K562 (cell line): Measurements from ENCODE around the gene ZNF135. TPM values are rescaled to one million over a fixed set of nuclear protein-coding genes. Genes with fewer than 3 reads are reported as not detected.
A peak's percentile ranks its signal among the peaks of the same experiment; 100 is the strongest.

Source experiments
- ARNT ChIP-seq, 2 experiments: fragments of 450-650 bp; IDR thresholded peaks; 2 replicates each; pipeline ENCODE4 v1.6.1; 2016; ENCODE audit warnings: mild to moderate bottlenecking in 1 of 2
- CREB5 ChIP-seq: fragments of 250-450 bp; sonication (Bioruptor Pico); IDR thresholded peaks from 2 replicates; pipeline ENCODE4 v1.5.0; 2020; ENCODE audit warnings: mild to moderate bottlenecking
- ELK3 ChIP-seq: fragments of 450-650 bp; formaldehyde crosslinking; IDR thresholded peaks from 2 replicates; pipeline ENCODE4 v1.4.0; 2020; ENCODE audit warnings: mild to moderate bottlenecking
- HDAC3 ChIP-seq: fragments of 450-650 bp; IDR thresholded peaks from 2 replicates; pipeline ENCODE4 v1.6.1; 2018; ENCODE audit warnings: borderline replicate concordance, mild to moderate bottlenecking, moderate library complexity; ENCODE audit not compliant: partially characterized antibody
- HLTF ChIP-seq: fragments of 450-650 bp; IDR thresholded peaks from 2 replicates; pipeline ENCODE4 v1.6.1; 2016
- KLF16 ChIP-seq: IDR thresholded peaks from 2 replicates; pipeline ENCODE4 v1.6.1; 2016; ENCODE audit warnings: antibody characterized with exemption
- MYNN ChIP-seq, 2 experiments: sonication (generic); formaldehyde crosslinking in 1 of 2; IDR thresholded peaks; 2 replicates each; pipeline versions ENCODE4 v1.5.0 to v1.6.1; 2016 to 2020; ENCODE audit warnings: antibody characterized with exemption in 1 of 2, missing genetic modification reagents in 1 of 2
- NFE2 ChIP-seq: IDR thresholded peaks from 2 replicates; pipeline ENCODE4 v1.6.1; 2014; ENCODE audit warnings: antibody characterized with exemption, low read depth
- POLR2H ChIP-seq: IDR thresholded peaks from 2 replicates; pipeline ENCODE4 v1.6.1; 2016; ENCODE audit warnings: missing genetic modification characterization, low read depth, mild to moderate bottlenecking, control low read depth, missing compliant biosample characterization, moderate library complexity
- PRDM10 ChIP-seq: fragments of 450-650 bp; IDR thresholded peaks from 2 replicates; pipeline ENCODE4 v1.6.1; 2018; ENCODE audit not compliant: partially characterized antibody
- SNIP1 ChIP-seq: fragments of 450-650 bp; IDR thresholded peaks from 2 replicates; pipeline ENCODE4 v1.7.1; 2017; ENCODE audit warnings: low read depth, mild to moderate bottlenecking
- SNRNP70 ChIP-seq: fragments of 200-400 bp; formaldehyde crosslinking; optimal IDR thresholded peaks from 2 replicates; pipeline ENCODE3; 2017; ENCODE audit warnings: low read depth, low read length
- STAT6 ChIP-seq: sonication (generic); formaldehyde crosslinking; IDR thresholded peaks from 2 replicates; pipeline ENCODE4 v1.8.1; 2023; ENCODE audit warnings: mild to moderate bottlenecking, missing genetic modification reagents
- ZBTB49 ChIP-seq: sonication (generic); formaldehyde crosslinking; IDR thresholded peaks from 2 replicates; pipeline ENCODE4 v1.8.0; 2022; ENCODE audit warnings: missing genetic modification reagents, mild to moderate bottlenecking, borderline replicate concordance
- ZNF175 ChIP-seq: fragments of 200-800 bp; sonication (Bioruptor generic); IDR thresholded peaks from 2 replicates; pipeline ENCODE4 v1.6.1; 2016; ENCODE audit warnings: low read depth, mild to moderate bottlenecking, missing genetic modification characterization, missing compliant biosample characterization
- ZNF780A ChIP-seq: fragments of 250-450 bp; sonication (Bioruptor Pico); IDR thresholded peaks from 2 replicates; pipeline ENCODE4 v1.5.0; 2021; ENCODE audit warnings: mild to moderate bottlenecking
- polyA plus RNA-seq, 8 experiments: library from polyadenylated mRNA; depleted of rRNA in 4 of 8; stranded (reverse) in 5 of 8; unstranded in 3 of 8; fragments of >200 nt; fragmentation: Nextera tagmentation in 2 of 8; fragmentation: Illumina TruSeq in 1 of 8; extraction: Ambion mirVana in 2 of 8; extraction: Trizol in 1 of 8; gene quantifications; 2 replicates each; pipeline versions ENCODE4 v1.2.1 to v1.2.3, GENCODE V29; 2011 to 2014; ENCODE audit warnings: inconsistent platforms in 1 of 8, missing spikeins in 1 of 8
- total RNA-seq, 7 experiments: library from RNA; depleted of rRNA in 6 of 7; stranded (reverse); fragments of >200 nt in 6 of 7; fragmentation: Illumina TruSeq in 2 of 7; extraction: Trizol in 2 of 7; gene quantifications; 2 replicates each; pipeline versions ENCODE4 v1.2.1 to v1.2.3, GENCODE V29; 2011 to 2021; ENCODE audit warnings: low replicate concordance in 1 of 7

ZNF135 gene
- total and polyA plus RNA-seq, 9 of the 15 experiments (the other 6 are each of a cell fraction or from before 2014, with no cell fraction given), result not detected

GRCh38 chr19:58097781-58098681 lies 38.9 kb downstream of the ZNF135 start, which contains the start of gene ZSCAN18 (continued):
- TF ChIP-seq PRDM10, result no peak
- TF ChIP-seq ARNT (IDR thresholded peaks at IDR 0.05), result no peak
- no peak for TF ChIP-seq ELK3 (CRISPR knock-in tag)
- TF ChIP-seq ZBTB49 (CRISPR knock-in tag), result no peak
- TF ChIP-seq POLR2H (tag), result no peak
- no peak for TF ChIP-seq CREB5
- 0 out of 2 replicates have a peak, but pooled peaks have one; percentile 17 for TF ChIP-seq KLF16
- TF ChIP-seq HLTF, result no peak
- TF ChIP-seq SNIP1, result no peak
- TF ChIP-seq STAT6 (CRISPR knock-in tag), result no peak
- TF ChIP-seq SNRNP70, result no peak
- TF ChIP-seq HDAC3, result no peak
- TF ChIP-seq NFE2, result no peak
- no peak for TF ChIP-seq ZNF780A (CRISPR knock-in tag)
- no peak for TF ChIP-seq MYNN (IDR thresholded peaks at IDR 0.05)
- no peak for TF ChIP-seq MYNN (CRISPR knock-in tag; IDR thresholded peaks at IDR 0.05)
- TF ChIP-seq ZNF175 (CRISPR knock-in tag), result no peak
